Measurements from ENCODE around the gene SLC66A3.

DNA sequence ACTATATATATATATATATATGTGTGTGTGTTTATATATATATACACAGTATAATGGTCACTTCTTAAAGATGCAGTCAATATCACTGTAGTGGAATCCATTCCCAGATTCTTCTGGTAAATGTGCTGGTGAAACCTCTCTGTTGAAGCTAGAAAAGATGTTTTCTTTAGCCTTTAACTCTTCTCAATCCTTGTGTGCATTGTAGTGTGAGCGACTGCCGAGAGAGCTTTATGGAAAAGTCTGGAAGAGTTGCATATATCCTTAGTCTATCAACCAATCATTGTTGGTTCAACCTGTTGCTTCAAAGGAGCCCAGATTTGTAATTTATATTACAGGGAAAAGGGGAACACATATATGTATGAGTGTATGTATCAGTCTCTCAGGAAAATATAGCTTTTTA lies 27.7 kb downstream of the SLC66A3 start:
- TF ChIP-seq POLR2A (IDR thresholded peaks at IDR 0.05), result no peak
- TF ChIP-seq, protein P1, sequence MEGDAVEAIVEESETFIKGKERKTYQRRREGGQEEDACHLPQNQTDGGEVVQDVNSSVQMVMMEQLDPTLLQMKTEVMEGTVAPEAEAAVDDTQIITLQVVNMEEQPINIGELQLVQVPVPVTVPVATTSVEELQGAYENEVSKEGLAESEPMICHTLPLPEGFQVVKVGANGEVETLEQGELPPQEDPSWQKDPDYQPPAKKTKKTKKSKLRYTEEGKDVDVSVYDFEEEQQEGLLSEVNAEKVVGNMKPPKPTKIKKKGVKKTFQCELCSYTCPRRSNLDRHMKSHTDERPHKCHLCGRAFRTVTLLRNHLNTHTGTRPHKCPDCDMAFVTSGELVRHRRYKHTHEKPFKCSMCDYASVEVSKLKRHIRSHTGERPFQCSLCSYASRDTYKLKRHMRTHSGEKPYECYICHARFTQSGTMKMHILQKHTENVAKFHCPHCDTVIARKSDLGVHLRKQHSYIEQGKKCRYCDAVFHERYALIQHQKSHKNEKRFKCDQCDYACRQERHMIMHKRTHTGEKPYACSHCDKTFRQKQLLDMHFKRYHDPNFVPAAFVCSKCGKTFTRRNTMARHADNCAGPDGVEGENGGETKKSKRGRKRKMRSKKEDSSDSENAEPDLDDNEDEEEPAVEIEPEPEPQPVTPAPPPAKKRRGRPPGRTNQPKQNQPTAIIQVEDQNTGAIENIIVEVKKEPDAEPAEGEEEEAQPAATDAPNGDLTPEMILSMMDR (IDR thresholded peaks at IDR 0.05), result no peak
- no peak for TF ChIP-seq POLR2AphosphoS5 (IDR thresholded peaks at IDR 0.05)

Data from breast epithelium (tissue), 3 donors.